ENCODE data around the gene ITGB1.
"Not testable (repeated sequence)": the region's sequence is repeated elsewhere in the genome, so short reads cannot be mapped to it uniquely, and the experiment has no call there.

Gene ITGB1

DNA sequence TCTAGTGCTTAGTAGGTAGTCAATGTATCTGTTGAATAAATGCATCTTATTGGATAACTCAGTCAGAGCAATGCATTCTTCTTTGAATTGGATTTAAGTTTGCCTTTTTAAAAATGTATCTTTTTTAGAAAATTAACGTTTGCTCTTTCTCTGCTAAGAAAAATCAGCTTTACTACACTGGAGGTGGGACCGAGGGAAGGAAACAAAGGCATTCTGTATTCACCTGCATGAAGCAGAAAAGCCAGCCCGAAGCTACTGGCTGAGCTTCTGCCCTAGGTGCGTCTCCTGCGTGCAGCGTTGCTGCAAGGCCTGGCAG is 22.2 kb upstream of the ITGB1 start:
- no peak for DNase-seq

DNA sequence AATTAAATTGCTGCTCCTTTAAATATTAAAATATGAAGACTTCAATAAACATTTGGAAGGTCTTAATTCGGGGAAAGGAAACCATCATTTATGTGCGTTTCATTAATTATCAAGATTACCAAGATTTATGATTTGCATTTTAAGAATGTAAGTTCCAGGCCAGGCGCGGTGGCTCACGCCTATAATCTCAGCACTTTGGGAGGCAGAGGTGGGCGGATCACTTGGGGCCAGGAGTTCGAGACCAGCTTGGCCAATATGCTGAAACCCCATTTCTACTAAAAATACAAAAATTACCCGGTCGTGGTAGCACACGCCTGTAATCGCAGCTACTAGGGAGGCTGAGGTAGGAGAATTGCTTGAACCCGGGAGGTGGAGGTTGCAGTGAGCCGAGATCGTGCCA is 21.7 kb upstream of the ITGB1 start:
- not testable (repeated sequence) for DNase-seq

DNA sequence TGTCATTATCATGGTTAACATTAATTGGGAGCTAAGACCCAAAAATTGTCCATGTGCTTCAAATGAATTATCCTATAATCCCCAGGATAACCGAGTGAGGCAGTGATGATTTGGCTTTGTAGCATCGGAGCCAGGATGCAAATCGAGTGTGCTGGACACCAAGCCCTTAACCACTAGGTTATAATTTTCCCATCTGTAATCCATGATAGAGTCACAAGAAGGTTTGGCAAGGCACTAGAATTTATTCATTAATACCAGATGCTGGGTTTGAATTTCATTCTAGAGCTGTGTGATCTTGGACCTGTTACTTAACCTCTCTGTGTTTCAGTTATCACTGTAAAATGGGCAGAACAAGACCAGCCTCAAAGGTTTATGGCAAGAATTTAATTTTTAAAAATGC is 21.0 kb upstream of the ITGB1 start:
- no peak for DNase-seq

DNA sequence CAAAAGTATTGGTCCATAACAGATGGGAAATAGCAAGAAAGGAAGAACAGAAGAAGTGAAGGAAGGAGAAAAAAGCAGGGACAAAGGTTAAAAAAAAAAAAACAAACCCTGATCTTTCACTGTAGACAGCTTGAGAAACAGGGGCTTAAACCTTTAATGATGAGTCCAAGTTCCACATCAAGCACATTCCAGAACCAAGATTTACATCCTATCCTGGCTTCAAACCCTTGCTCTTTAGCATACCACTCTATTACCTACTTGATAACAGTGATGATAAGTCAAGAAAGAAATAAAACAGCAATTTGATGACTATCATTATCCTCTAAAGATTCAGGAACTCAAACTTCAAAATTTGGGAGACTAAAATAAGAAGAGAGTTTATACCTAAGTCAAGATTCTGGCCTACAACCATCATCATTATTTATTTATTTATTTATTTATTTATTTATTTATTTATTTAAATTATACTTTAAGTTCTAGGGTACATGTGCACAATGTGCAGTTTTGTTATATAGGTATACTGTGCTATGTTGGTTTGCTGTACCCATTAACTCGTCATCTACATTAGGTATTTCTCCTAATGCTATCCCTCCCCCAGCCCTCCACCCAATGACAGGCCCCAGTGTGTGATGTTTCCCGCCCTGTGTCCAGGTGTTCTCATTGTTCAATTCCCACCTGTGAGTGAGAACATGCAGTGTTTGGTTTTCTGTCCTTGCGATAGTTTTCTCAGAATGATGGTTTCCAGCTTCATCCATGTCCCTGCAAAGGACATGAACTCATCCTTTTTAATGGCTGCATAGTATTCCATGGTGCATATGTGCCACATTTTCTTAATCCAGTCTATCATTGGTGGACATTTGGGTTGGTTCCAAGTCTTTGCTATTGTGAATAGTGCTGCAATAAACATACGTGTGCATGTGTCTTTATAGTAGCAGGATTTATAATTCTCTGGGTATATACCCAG is 20.1 kb upstream of the ITGB1 start:
- DNase-seq = not testable (repeated sequence)

DNA sequence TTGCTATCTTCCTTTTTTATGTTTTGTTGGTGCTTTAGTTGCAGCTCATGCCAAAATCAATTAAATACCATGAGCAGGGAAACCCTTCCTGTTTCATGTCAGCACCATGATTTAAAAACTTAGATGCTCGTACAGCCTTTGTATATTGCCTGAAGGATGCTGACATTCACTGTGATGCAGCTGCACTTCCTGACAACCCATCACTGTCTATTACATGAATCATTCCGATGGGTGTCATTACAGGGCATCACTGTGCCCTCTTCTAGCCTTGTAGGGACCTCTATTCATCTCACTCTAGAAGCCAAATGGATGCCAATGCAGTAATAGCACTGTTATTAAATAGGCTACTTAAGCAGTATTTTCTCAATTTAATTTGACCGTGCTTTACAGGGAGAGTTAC is 18.3 kb upstream of the ITGB1 start:
- no peak for DNase-seq

DNA sequence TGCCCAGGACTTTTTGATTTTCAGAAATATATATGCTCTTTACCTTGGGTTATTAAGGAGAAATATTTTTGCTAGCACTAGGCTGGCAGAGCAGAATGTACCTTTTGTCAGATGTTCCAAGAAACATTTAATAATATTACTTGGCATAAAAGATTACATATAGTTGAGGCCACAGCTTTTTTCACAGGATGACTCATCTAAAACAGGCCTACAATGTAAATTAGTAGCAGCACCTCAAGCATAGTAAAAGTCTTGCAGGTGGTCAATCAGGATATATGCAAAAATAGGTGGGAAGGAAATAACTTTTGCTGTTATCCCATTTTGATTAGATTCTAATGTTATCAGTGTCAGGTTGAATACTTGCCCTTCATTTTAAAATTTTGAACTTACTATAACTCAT is 14.9 kb upstream of the ITGB1 start:
- no peak for DNase-seq

DNA sequence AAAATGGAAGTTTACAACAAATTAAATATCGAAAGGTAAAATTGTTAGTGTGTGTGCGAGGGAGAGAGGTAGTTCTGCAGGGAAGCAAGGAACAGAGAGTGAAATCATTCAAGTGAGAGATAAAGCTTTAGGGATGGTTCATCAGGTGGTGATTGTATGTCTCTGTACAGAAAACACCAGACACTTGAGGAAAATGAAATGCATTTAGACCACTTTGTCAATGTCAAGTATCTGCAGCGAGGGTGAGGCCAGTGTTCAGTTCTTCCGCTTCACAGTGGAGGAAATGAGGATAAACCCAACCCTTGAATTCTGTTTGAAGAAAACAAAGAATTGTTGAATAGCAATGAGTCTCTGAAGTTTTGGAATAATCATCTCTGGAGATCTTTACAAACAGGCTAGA is 14.4 kb upstream of the ITGB1 start:
- DNase-seq = no peak

DNA sequence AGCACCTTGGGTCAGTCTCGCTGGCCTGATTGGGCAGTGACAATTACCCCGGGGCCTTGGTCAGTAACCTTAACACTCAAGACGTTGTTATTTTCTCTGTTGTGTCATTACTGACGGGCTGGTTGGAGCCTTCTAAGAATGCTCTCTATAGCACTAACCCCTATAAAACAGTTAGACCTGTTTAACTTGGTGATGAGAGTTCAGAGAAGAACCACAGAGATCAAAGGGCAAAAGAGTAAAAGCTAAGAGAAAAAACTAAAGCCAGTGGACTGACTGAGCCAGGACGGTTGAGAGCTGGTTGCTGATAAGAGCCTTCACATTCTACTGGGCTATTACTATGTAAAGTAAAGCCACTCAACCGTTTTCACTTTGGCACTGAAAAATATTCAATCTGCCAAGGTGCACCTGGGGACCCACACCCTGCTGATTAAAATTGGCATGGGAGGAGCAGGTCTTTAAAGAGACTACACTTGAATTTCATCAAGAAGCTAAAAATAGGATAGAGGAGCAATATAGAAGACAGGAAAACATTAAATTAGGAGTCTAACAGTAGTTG is 13.6 kb upstream of the ITGB1 start:
- DNase-seq = peak; percentile 31

DNA sequence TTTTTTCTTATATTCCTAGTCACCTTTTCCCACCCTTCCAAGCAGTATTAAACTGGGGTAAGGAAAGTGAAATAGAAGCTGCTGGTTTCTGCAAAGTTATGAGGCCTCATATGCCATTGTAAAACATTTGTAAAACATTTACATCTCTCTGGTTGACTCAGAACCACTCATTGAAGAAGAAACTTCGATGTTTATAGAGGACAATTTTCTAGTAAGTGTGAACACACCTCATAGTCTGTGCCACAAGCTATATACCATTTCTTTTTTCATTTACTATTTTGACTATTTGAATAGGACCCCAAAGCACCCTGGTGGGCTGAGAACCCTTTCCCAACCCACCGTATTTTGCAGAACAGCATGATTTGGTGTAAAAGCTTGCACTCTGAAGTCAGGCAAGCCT is 12.9 kb upstream of the ITGB1 start:
- no peak for DNase-seq

DNA sequence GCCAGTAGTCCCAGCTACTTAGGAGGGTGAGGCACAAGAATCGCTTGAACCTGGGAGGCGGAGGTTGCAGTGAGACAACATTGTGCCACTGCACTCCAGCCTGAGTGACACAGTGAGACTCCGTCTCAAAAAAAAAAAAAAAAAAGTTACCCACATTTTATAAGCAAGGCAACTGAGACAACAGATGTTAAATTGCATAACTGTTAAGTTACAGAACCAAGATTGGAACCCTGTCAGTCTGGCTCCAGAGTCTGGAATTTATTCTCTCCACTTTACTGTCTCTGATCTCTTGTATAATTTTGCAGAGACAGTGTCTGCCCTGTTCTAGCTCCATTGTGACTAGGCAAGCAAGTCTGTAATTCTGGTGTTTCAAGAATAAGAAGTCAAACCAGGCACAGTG is 6.2 kb upstream of the ITGB1 start:
- DNase-seq = no peak

DNA sequence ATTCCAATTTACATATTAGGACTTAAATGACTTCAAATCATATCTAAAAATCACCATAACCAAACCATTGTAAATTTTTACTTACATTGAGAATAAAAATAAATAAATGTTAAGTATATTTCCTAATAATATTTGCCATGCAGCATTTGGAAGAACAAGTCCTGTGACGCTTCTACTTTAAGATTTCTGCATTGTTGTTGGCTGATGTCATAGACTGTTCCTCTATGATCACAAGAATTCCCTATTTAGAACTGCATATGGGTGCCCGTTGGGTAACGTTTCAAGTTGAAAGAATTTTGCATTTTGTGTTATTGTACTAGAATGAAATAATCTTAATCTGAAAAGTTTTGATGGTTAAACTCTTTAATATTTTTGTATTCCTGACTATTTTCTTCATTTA is 5.1 kb upstream of the ITGB1 start:
- DNase-seq = no peak

DNA sequence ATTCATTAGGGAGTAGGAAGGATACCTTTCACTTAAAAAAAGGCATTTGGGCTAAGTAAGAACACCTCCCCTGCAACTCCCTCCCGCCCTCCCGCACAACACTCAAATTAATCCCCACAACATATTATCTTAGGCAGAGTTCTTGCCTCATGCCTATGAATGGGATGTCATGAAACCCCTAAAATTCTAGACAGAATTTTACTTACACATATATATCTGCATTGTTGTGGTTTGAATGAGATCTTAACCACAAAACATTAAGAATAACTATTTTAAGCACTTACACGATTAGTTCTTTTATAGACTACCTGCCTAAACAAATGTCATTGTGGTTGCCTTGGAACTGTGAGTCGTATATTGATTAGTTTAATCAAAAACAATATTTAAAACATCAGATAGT is 4.5 kb upstream of the ITGB1 start:
- DNase-seq = no peak

DNA sequence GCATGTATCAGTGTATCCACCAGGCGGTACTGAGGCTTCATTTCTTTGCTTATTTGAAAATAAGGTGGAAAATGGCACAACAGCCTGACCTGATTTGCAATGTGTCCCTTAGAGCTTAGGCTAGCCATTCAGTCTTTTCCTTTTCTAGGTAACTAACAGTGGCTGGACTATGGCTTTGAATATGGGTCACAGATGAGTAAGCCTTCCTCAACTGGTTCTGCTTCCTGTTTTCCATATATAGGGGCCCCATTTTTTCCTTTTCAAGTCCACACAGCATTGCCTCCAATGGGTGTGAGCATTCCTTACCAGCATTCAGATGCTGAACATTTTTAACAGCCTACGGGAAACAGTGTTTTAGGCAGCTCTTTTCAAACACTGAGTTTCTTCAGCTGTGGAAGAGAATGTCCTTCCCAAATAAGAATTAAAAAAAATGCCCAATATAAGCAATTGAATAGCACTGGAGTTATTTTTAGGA is 3.9 kb upstream of the ITGB1 start:
- no peak for DNase-seq

DNA sequence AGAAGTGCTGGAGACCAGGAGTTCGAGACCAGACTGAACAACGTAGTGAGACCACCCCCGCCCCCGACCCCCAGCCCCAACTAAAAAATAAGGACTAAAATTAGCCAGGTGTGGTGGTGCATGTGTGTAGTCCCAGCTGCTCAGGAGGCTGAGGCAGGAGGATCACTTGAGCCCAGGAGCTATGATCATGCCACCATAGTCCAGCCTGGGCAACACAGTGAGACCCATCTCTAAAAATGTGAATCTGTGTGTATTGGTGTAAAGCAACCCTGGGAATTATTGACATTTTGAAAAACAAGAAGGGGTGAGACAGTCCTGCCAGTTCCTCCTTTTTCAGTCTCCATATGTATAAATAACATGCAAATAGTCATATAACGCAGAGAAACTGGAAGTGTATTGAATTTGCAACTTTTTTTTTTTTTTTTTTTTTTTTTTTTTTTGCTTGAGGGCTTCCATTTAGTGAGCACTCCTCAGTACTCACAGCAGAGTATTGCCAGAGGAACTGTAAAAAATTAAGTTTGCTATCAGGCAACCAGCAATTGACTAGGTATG is 3.4 kb upstream of the ITGB1 start:
- no peak for DNase-seq

DNA sequence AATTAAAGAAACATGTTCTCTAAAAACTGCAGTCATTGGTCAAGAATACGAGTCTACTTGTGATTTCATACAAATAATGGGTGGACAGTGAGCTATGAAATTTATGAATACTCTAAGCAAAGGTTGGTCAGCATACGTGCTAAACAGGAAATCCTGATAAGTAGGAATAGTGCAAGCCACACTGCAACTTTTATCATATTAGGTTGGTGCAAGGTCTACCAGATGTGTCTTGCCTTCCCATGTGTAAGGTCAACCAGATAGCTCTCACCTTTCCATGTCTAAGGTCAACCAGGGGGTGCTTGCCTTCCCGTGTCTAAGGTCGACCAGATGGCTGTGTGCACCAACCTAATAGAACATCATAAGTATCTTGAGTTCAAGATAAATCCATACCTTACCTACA is 2.0 kb upstream of the ITGB1 start:
- no peak for DNase-seq

DNA sequence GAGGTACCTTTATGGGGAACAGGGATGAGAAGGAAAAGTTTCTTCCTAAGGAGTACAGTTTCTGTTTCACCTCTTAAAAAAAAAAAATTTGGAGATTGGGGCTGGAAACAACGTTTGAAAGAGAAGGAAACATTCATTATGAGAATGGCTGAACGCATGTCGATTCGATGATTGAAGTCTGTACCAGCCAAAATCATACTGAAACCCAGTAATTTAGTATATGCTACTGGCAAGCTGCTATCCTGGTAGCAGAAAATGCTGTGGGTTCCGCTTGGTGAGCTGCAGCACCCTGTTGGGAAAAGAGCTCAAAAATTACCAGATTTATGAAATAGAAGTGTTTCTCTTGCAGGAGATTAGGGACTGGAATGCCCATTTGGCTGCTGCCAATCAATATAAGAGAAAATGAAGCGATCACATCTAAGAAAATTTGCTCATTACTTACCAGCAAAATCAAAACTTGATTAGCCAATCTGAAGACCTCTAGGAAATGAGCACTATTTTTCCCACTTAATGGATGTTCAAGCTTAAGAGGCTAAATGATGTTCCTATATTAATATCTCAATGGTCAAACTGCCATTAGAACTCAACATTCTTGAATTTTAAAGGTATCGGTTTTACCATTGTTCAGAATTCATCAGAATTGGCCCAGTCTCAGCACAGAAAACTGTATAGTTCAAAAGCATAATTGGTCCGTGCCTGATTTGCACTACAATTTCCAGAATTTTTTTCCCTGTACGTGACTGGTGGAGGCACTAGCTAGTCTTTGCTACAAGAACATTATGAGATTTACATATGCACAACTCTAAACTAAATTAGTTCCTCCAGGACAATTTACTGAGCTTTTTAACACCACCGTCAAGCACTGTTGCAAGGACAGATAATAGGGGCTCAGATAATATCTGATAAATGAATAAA is 1.2 kb upstream of the ITGB1 start:
- no peak for DNase-seq

DNA sequence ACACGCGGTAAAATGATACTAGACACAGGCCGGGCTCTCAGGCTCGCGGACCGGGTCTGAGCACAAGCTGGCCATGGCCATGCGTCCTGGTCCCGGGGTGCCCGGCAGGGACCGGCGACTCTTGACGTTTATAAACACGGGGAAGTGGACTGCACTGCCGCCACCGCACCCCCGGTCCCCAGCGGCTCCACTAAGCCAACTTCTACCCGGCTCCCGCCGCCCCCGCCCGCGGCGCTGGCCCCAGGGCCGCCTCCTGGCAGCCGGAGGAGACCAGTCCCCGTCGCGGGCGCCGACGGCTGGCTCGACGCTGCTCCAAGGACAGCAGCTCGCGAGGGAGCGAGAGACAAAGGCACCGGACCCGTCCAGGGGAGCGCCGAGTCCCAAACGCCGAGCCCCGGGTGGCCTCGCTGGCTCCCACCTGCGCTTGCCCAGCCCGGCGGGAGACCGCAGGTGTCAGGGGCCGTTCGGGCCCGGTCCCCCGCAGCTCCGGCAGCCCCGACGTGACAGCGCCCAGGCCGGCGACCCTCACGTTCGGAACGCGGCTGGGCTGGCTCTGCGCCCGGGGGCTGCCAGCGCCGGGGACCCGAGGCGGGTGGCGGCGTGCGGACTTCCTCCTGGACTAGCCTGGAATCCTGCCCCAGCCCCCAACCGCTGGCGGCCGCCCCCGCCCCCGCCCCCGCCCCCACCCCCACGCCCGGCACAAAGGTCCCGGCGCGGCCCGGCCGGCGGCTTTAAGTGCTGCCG is 517 bp downstream of the ITGB1 start:
- DNase-seq = no peak

DNA sequence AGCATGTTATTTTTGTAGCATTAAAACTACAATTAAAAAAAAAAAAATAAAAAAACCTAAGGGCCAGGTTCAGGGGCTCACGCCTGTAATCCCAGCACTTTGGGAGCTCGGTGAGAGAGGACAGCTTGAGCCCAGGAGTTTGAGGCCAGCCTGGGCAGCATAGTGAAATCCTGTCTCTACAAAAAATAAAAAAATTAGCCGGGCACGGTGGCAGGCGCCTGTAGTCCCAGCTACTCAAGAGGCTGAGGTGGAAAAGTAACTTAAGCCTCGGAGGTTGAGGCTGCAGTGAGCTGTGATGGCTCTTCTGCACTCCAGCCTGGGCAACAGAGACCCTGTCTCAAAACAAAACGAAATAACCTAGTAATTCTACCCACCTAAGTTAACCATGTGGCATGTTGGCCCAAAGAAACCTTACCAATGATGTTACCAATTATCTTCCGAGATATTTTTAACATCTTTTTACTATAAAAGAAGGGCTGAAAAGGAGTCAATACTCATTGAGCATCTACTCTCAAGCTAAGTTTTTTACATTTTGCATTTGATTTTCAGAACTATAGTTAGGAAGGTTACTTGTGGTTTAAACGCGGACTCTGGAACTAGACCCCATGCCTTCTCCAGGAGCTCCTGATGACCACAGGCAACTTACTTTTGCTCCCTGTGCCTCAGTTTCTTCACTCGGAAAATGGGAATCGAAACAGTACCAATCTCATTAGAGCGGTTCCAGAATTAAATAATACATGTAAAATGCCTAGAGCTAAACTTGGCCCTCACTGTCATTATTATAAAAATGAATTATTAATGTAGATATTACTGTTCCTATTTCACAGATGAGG is 1.4 kb downstream of the ITGB1 start:
- no peak for DNase-seq

DNA sequence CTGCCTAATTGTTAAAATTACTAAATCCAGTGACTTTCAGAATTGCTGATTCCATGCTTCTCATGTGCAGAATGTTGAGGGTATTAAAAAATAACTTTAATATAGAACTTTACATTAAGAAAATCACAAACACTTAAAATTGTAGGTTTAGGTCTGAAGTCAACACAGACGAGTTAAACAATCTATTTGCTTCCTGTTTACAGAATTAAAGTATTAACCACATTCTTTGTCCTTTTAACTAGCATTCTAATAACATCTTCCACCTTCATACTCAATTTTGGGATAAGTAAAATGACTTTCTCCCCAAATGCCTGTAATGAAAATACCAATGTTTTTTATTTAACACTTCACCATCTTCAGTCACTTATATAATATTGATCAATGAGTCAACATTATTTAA is 2.2 kb downstream of the ITGB1 start:
- no peak for DNase-seq

DNA sequence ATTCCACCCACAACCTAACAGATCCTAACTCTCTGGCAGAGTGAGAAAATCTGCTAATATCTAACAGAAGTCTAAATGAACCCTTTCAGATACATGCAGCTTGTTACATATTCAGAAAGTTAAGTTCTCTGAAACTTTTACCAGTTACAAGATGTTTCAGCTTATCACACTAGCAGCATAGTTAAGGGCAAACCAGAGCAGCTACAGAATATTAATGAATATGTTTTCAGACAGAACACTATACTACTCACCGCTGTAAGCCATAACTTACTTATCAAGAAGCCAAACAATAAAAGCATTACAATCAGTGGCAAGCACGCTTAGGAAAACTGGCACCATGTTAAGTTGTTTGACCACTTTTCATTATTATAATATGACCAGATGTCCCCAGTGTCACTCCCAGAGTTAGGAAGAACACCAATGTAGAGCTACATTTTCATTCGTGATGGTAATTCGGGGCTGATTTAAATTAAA is 2.7 kb downstream of the ITGB1 start:
- no peak for DNase-seq

DNA sequence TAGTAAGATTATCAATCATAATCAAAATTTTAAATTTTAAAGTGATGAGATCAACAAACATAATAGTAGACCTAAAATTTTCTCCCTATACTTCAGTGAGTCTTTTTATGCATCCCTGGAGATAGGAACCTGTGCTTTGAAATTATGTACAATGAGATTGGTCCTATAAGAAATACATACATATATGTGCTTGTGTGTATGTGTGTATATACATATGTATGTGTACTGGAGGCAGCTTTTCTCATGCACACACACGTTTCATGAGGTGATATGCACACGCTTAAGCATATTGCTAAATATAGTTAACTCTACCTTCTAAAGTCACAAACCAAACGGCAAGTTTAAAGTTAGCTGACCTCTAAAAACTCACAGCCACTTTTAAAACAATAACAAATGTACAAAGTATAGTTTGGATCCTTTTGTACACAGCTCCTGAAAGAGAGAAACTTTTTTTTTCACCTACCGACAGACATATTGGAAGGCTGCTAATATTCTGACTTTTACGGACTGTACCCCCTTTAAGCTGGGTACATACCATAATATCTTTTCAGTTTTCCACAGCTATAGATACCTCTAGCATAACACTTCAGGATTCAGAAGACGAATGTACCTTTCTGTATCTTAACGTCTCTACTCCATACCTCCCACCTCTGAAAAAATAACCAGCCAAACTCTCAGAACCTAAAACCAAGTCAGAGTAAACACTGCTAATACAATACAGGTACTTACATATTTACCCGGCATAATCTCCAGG is 3.3 kb downstream of the ITGB1 start:
- DNase-seq = no peak
